GM12878 (cell line): ENCODE measurements around the gene TBCB. TPM values are rescaled to one million over a fixed set of nuclear protein-coding genes. Genes with fewer than 3 reads are reported as not detected.

Source experiments
- ATAC-seq: fragments of 200-7000 bp; cut with Tn5 transposase; 3 replicates; pipeline ENCODE4 v1.9.1; 2020; ENCODE audit warnings: mild to moderate bottlenecking, moderate library complexity
- BruUV-seq: library from RNA; stranded (reverse); fragments of 400-500 nt; replicated peaks from 2 replicates; lab custom pipeline; 2021; lab: Mats Ljungman, UMichigan
- CTCF ChIA-PET: fragments of 300-600 bp; sonication (Branson Sonifier 250); formaldehyde crosslinking; extraction: SDS; loops from one replicate; lab custom pipeline; 2021; ENCODE audit warnings: inconsistent platforms; lab: Yijun Ruan, JAX
- POLR2A ChIA-PET: fragments of 350-600 bp; formaldehyde crosslinking; extraction: SDS; loops from one replicate; lab custom pipeline; 2021; ENCODE audit warnings: inconsistent platforms; lab: Charles Lee
- RAD21 ChIA-PET: fragments of 300-600 bp; sonication (Branson Sonifier 250); formaldehyde crosslinking; loops from one replicate; lab custom pipeline; 2023; ENCODE audit warnings: antibody characterized with exemption; ENCODE audit not compliant: unreplicated experiment; lab: Charles Lee
- SMC1A ChIA-PET: fragments of 300-600 bp; sonication (Branson Sonifier 250); formaldehyde crosslinking; loops from one replicate; lab custom pipeline; 2023; ENCODE audit not compliant: unreplicated experiment, uncharacterized antibody; lab: Charles Lee
- DNase-seq: peaks from one replicate; pipeline ENCODE4 v3.0.0-alpha.2; 2011; ENCODE audit warnings: low read depth, low spot score
- FAIRE-seq: peaks from 3 replicates; lab custom pipeline; 2011; peaks lifted over from hg19 to GRCh38; lab: Jason Lieb, UNC
- H2AFZ ChIP-seq: 2 replicates; pipeline ENCODE4 v1.6.0; 2011; ENCODE audit warnings: low read depth, low read length, control low read depth; ENCODE audit not compliant: control insufficient read depth
- H3K27ac ChIP-seq: 2 replicates; pipeline ENCODE4 v1.5.1; 2011; ENCODE audit warnings: control low read depth; ENCODE audit not compliant: control insufficient read depth, insufficient read depth
- H3K27me3 ChIP-seq, 2 experiments: replicated peaks in 1 of 2; 2 replicates each; pipeline versions ENCODE4 v1.6.0 to v1.6.1; 2011; ENCODE audit warnings: low read length in 1 of 2; ENCODE audit not compliant: control insufficient read depth in 2 of 2, insufficient read depth in 2 of 2
- H3K36me3 ChIP-seq, 2 experiments: 2 replicates each; pipeline ENCODE4 v1.5.1; 2011; ENCODE audit warnings: low read length in 1 of 2; ENCODE audit not compliant: control insufficient read depth in 2 of 2, insufficient read depth in 2 of 2
- H3K4me1 ChIP-seq: 2 replicates; pipeline ENCODE4 v1.6.1; 2011; ENCODE audit warnings: mild to moderate bottlenecking, low read length, moderate library complexity, mixed read lengths; ENCODE audit not compliant: control insufficient read depth, insufficient read depth
- H3K4me2 ChIP-seq: 2 replicates; pipeline ENCODE4 v1.6.0; 2011; ENCODE audit warnings: control low read depth; ENCODE audit not compliant: control insufficient read depth, insufficient read depth
- H3K4me3 ChIP-seq: fragments of 200-600 bp; sonication (generic); 2 replicates; pipeline ENCODE4 v1.5.1; 2016
- H3K79me2 ChIP-seq: 2 replicates; pipeline ENCODE4 v1.6.0; 2011; ENCODE audit warnings: low read length; ENCODE audit not compliant: control insufficient read depth, insufficient read depth
- H3K9ac ChIP-seq: 2 replicates; pipeline ENCODE4 v1.8.0; 2011; ENCODE audit warnings: low read length, control low read depth, mixed read lengths; ENCODE audit not compliant: control insufficient read depth, insufficient read depth
- H3K9me3 ChIP-seq: replicated peaks from 3 replicates; pipeline ENCODE4 v1.5.1; 2011; ENCODE audit warnings: mild to moderate bottlenecking, low read length; ENCODE audit not compliant: control insufficient read depth, insufficient read depth
- H4K20me1 ChIP-seq: 2 replicates; pipeline ENCODE4 v1.6.0; 2011; ENCODE audit not compliant: control insufficient read depth, insufficient read depth
- EP300 ChIP-seq, 2 experiments: fragments of 150-350 bp in 1 of 2; IDR thresholded peaks; 2 replicates each; pipeline ENCODE4 v1.6.1; 2011 to 2012; ENCODE audit warnings: low read depth in 2 of 2, low read length in 2 of 2, borderline replicate concordance in 1 of 2, improper control_type of control experiment in 1 of 2, inconsistent platforms in 1 of 2; ENCODE audit not compliant: control insufficient read depth in 1 of 2
- MYC ChIP-seq: IDR thresholded peaks from 2 replicates; pipeline ENCODE4 v1.6.1; 2011; ENCODE audit warnings: mild to moderate bottlenecking, low read length, moderate library complexity, inconsistent platforms; ENCODE audit not compliant: insufficient read depth, insufficient replicate concordance, insufficient read length, severe bottlenecking
- NR2C1 ChIP-seq: fragments of 450-650 bp; IDR thresholded peaks from 2 replicates; pipeline ENCODE4 v1.6.1; 2017; ENCODE audit warnings: antibody characterized with exemption, mild to moderate bottlenecking, moderate library complexity
- PML ChIP-seq: IDR thresholded peaks from 2 replicates; pipeline ENCODE4 v1.6.1; 2012; ENCODE audit warnings: low read length, inconsistent platforms
- RBBP5 ChIP-seq: fragments of 200-600 bp; sonication (generic); conservative IDR thresholded peaks from 2 replicates; pipeline ENCODE4 v1.6.1; 2016
- RFX5 ChIP-seq: IDR thresholded peaks from 2 replicates; pipeline ENCODE4 v1.6.1; 2011; ENCODE audit warnings: low read depth, low read length, improper control_type of control experiment
- STAT1 ChIP-seq: fragments of 450-650 bp; conservative IDR thresholded peaks from 2 replicates; pipeline ENCODE4 v1.6.1; 2014; ENCODE audit warnings: antibody characterized with exemption, mild to moderate bottlenecking
- STAT3 ChIP-seq: IDR thresholded peaks from 2 replicates; pipeline ENCODE4 v1.6.1; 2011; ENCODE audit warnings: low read depth, low read length, improper control_type of control experiment
- SUPT20H ChIP-seq: IDR thresholded peaks from 2 replicates; pipeline ENCODE4 v1.6.1; 2011; ENCODE audit warnings: low read depth, mild to moderate bottlenecking, low read length, moderate library complexity, borderline replicate concordance; ENCODE audit not compliant: control insufficient read depth
- TCF3 ChIP-seq: IDR thresholded peaks from 2 replicates; pipeline ENCODE4 v1.6.1; 2012; ENCODE audit warnings: low read depth, mild to moderate bottlenecking, low read length, borderline replicate concordance; ENCODE audit not compliant: insufficient read depth
- ZNF207 ChIP-seq: fragments of 450-650 bp; IDR thresholded peaks from 2 replicates; pipeline ENCODE4 v1.6.1; 2014; ENCODE audit warnings: antibody characterized with exemption, mild to moderate bottlenecking, borderline replicate concordance
- WGBS: methylation state at CpG from one replicate; pipeline ENCODE4 v1.1.6; 2016; ENCODE audit warnings: low lambda C conversion rate; ENCODE audit not compliant: insufficient replicate concordance, insufficient coverage; ENCODE audit errors: missing lambda C conversion rate; 5-methylcytosine and 5-hydroxymethylcytosine counted together
- in situ Hi-C: fragments of 300-500 bp; cut with MboI; formaldehyde crosslinking; loops from 9 replicates; pipeline ENCODE4 v1.14.3; 2018; ENCODE audit warnings: mixed read lengths
- intact Hi-C: fragments of 100-400 bp; cut with micrococcal nuclease; formaldehyde crosslinking; loops from one replicate; pipeline ENCODE4 v1.14.2; 2022; ENCODE audit not compliant: unreplicated experiment
- polyA plus RNA-seq, 11 experiments: library from polyadenylated mRNA; depleted of rRNA in 4 of 11; unstranded in 6 of 11; stranded (reverse) in 5 of 11; fragments of >200 nt; fragmentation: Nextera tagmentation in 4 of 11; fragmentation: Illumina TruSeq in 1 of 11; extraction: Ambion mirVana in 4 of 11; extraction: Trizol in 1 of 11; gene quantifications; 1 replicate in 1 of 11; 2 replicates in 10 of 11; pipeline versions ENCODE4 v1.2.1 to v1.2.3, GENCODE V29; 2011 to 2016; ENCODE audit warnings: inconsistent platforms in 2 of 11, missing spikeins in 2 of 11, low read depth in 1 of 11
- total RNA-seq, 4 experiments: library from RNA; depleted of rRNA in 3 of 4; stranded (reverse); fragments of >200 nt in 3 of 4; fragmentation: Illumina TruSeq in 1 of 4; extraction: Trizol in 1 of 4; gene quantifications; 2 replicates each; pipeline versions ENCODE4 v1.2.1 to v1.2.3, GENCODE V29; 2013 to 2021
- TF ChIP-seq, protein P1 (sequence below): fragments of 450-650 bp; IDR thresholded peaks from 2 replicates; pipeline ENCODE4 v1.6.1; 2017; ENCODE audit warnings: borderline replicate concordance
- TF ChIP-seq, protein P2 (sequence below): fragments of 450-650 bp; IDR thresholded peaks from 2 replicates; pipeline ENCODE4 v1.6.1; 2018; ENCODE audit warnings: mild to moderate bottlenecking, low read depth, moderate library complexity; ENCODE audit not compliant: partially characterized antibody

The TBCB gene
- total and polyA plus RNA-seq, 10 of the 15 experiments (the other 5 are each of a cell fraction or from before 2014, with no cell fraction given), result 9.4 to 193 (median 126) TPM

DNA sequence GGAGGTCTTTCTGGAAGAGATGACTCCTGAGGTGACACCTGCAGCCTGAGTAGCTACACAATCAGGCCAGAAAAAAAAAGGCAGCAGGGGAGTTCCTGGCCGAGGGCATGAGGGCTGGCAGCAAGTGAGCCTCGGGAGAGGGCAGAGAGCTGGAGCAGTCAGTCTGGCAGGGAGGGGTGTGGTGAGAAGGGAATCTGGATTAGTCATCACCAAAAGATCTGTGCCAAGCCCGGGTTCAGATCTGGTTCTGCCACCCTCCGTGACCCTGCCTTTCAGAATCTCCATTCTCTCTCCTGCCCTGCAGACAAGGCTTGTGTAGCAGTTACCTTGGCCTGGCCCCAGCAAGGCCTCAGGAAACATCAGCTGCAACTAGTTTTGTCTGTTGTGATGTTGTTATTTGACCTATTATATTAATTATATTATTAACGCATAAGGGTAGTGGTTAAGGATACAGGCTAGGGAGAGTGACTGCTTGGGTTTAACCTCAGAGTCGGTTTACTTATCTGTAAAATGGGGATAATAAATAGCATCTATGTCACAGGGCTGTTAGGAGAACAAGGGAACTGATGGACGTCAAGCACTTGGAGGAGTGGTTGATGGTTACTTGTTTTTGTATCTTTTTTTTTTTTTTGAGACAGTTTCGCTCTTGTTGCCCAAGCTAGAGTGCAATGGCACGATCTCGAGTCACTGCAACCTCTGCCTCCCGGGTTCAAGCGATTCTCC, 21.9 kb downstream of the TBCB start:
- H3K4me2 ChIP-seq, result no peak overlapping the region
- peaks cover 6% of the 10 kb centered on the region for H4K20me1 ChIP-seq
- peaks cover 10% of the 10 kb centered on the region; the same call in 1 of the 2 replicates for H3K4me1 ChIP-seq
- TF ChIP-seq RBBP5 (no peak), ZNF207 (no peak), STAT3 (no peak), TCF3 (no peak), RFX5 (no peak), STAT1 (no peak), NR2C1 (no peak), MYC (no peak), PML (no peak), EP300 (IDR thresholded peaks at IDR 0.05; ENCODE audit: borderline replicate concordance in 1 of 2, control insufficient read depth in 1 of 2, low read depth in 2 of 2, low read length in 2 of 2) (no peak), SUPT20H (no peak)
- TF ChIP-seq, protein P1, sequence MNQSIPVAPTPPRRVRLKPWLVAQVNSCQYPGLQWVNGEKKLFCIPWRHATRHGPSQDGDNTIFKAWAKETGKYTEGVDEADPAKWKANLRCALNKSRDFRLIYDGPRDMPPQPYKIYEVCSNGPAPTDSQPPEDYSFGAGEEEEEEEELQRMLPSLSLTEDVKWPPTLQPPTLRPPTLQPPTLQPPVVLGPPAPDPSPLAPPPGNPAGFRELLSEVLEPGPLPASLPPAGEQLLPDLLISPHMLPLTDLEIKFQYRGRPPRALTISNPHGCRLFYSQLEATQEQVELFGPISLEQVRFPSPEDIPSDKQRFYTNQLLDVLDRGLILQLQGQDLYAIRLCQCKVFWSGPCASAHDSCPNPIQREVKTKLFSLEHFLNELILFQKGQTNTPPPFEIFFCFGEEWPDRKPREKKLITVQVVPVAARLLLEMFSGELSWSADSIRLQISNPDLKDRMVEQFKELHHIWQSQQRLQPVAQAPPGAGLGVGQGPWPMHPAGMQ, result no peak
- TF ChIP-seq, protein P2, sequence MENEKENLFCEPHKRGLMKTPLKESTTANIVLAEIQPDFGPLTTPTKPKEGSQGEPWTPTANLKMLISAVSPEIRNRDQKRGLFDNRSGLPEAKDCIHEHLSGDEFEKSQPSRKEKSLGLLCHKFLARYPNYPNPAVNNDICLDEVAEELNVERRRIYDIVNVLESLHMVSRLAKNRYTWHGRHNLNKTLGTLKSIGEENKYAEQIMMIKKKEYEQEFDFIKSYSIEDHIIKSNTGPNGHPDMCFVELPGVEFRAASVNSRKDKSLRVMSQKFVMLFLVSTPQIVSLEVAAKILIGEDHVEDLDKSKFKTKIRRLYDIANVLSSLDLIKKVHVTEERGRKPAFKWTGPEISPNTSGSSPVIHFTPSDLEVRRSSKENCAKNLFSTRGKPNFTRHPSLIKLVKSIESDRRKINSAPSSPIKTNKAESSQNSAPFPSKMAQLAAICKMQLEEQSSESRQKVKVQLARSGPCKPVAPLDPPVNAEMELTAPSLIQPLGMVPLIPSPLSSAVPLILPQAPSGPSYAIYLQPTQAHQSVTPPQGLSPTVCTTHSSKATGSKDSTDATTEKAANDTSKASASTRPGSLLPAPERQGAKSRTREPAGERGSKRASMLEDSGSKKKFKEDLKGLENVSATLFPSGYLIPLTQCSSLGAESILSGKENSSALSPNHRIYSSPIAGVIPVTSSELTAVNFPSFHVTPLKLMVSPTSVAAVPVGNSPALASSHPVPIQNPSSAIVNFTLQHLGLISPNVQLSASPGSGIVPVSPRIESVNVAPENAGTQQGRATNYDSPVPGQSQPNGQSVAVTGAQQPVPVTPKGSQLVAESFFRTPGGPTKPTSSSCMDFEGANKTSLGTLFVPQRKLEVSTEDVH, result no peak
- H3K4me3 ChIP-seq, result no peak overlapping the region
- intact Hi-C loops, result no loop called here
- in situ Hi-C loops, result loop anchor here (10.0 kb wide), 1 partner anchor 1458 kb away; the partner anchor contains the start of genes ZNF540 and ZNF571
- no peak overlapping the region for H3K9ac ChIP-seq
- no peaks in the 10 kb centered on the region for H3K27me3 ChIP-seq
- no peak overlapping the region for H2AFZ ChIP-seq
- ChIA-PET POLR2A (interaction anchor here (1.5 kb wide), 1 partner anchor 8 kb away, joined by 4 read pairs; no protein-coding TSS in a partner anchor), SMC1A (interaction anchor here (1.3 to 1.4 kb wide), 3 partner anchors 9 to 37 kb away, joined by 3 to 5 read pairs (median 3); partner anchors contain the start of genes POLR2I and TBCB), CTCF (interaction anchor here (6.3 kb wide), 1 partner anchor 9 kb away, joined by 37 read pairs; no protein-coding TSS in a partner anchor), RAD21 (interaction anchor here (1.8 kb wide), 1 partner anchor 9 kb away, joined by 6 read pairs; no protein-coding TSS in a partner anchor)
- DNase-seq, result no peak
- FAIRE-seq, result no peak
- no peaks in the 10 kb centered on the region for H3K36me3 ChIP-seq
- no peak overlapping the region for H3K27ac ChIP-seq
- H3K9me3 ChIP-seq, result no peaks in the 10 kb centered on the region
- 62% methylated on average over 12 of the region's 12 CpGs for WGBS
- ATAC-seq, result no peak
- BruUV-seq, result no TSS peak
- H3K79me2 ChIP-seq, result peaks cover 16% of the 10 kb centered on the region
